Measurements from ENCODE around the gene POLD2. TPM values are rescaled to one million over a fixed set of nuclear protein-coding genes. Genes with fewer than 3 reads are reported as not detected.

The POLD2 gene
- total RNA-seq, 1 experiment from 2014 or later, result 154 TPM

DNA sequence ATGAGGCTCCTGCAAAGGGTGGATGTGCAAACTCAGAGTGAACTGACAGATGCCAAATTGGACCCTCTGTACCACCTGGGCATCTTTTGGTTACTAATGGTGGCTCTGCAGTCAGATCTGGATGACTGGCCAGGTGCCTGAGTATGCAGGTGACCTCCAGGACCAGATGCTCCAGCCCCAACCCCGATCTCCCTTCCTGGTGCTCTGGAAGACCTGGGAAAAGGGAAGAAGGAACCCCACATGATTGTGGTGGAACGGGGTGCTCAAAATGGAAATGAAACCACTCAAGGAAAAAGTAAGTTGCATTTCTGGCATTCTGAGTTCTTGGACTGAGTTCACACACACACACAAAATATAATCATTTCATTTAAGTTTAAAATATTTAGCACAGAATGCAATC, 29.0 kb downstream of the POLD2 start:
- no peaks in the 10 kb centered on the region for H3K9me3 Mint-ChIP-seq
- no peak for ATAC-seq

DNA sequence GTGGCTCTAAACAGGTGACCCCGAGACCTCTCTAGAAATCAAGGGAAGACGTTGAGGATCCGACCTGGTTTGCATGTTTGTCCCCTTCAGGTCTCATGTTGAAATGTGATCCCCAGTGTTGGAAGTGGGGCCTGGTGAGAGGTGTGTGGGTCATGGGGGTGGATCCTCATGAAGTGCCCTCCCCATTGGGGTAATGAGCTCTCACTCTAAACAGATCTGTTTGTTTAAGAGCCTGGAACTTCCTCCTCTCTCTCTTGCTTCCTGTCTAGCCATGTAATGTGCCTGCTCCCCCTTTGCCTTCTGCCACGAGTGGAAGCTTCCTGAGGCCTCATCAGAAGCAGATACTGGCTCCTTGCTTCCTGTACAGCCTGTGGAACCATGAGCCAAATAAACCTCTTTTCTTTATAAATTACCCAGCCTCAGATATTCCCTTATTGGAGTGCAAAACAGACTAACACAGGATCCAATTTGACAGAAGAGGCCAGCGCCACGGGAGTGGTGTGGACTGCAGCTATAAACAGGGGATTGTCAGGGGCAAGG, 30.2 kb downstream of the POLD2 start:
- Mint-ChIP-seq H3K4me3 (no peak overlapping the region), H3K27me3 (ENCODE audit: low read depth) (peaks cover 6% of the 10 kb centered on the region; the same call in 1 of the 2 replicates), H3K9me3 (no peaks in the 10 kb centered on the region), H3K4me1 (no peaks in the 10 kb centered on the region), H3K36me3 (no peaks in the 10 kb centered on the region), H3K27ac (no peak overlapping the region)
- DNase-seq (ENCODE audit: low spot score), result no peak
- TF ChIP-seq SMAD3 (CRISPR knock-in tag; IDR thresholded peaks at IDR 0.05; ENCODE audit: borderline replicate concordance), result no peak
- TF ChIP-seq, protein P1, sequence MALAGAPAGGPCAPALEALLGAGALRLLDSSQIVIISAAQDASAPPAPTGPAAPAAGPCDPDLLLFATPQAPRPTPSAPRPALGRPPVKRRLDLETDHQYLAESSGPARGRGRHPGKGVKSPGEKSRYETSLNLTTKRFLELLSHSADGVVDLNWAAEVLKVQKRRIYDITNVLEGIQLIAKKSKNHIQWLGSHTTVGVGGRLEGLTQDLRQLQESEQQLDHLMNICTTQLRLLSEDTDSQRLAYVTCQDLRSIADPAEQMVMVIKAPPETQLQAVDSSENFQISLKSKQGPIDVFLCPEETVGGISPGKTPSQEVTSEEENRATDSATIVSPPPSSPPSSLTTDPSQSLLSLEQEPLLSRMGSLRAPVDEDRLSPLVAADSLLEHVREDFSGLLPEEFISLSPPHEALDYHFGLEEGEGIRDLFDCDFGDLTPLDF (CRISPR knock-in tag; IDR thresholded peaks at IDR 0.05), result no peak
- TF ChIP-seq ETV6 (CRISPR knock-in tag; IDR thresholded peaks at IDR 0.05), result no peak
- TF ChIP-seq NR2C2 (CRISPR knock-in tag; IDR thresholded peaks at IDR 0.05), result no peak
- TF ChIP-seq CBFB (CRISPR knock-in tag; IDR thresholded peaks at IDR 0.05; ENCODE audit: low read depth), result no peak
- TF ChIP-seq, protein P2, sequence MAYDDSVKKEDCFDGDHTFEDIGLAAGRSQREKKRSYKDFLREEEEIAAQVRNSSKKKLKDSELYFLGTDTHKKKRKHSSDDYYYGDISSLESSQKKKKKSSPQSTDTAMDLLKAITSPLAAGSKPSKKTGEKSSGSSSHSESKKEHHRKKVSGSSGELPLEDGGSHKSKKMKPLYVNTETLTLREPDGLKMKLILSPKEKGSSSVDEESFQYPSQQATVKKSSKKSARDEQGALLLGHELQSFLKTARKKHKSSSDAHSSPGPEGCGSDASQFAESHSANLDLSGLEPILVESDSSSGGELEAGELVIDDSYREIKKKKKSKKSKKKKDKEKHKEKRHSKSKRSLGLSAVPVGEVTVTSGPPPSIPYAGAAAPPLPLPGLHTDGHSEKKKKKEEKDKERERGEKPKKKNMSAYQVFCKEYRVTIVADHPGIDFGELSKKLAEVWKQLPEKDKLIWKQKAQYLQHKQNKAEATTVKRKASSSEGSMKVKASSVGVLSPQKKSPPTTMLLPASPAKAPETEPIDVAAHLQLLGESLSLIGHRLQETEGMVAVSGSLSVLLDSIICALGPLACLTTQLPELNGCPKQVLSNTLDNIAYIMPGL (CRISPR knock-in tag; IDR thresholded peaks at IDR 0.05), result no peak
- TF ChIP-seq TCF7 (CRISPR knock-in tag; IDR thresholded peaks at IDR 0.05; ENCODE audit: low read depth), result no peak
- no peak for TF ChIP-seq TEAD4 (CRISPR knock-in tag; IDR thresholded peaks at IDR 0.05)
- no peak for TF ChIP-seq NR1H2 (CRISPR knock-in tag; IDR thresholded peaks at IDR 0.05)
- ATAC-seq, result peak; percentile 55
- POLR2A ChIA-PET, result no interaction called here
- CTCF ChIA-PET, result no interaction called here

More for the DNA sequence above, 29.0 kb downstream of the POLD2 start:
- POLR2A ChIA-PET, result no interaction called here
- Mint-ChIP-seq H3K36me3 (no peaks in the 10 kb centered on the region), H3K4me1 (no peaks in the 10 kb centered on the region), H3K27ac (no peak overlapping the region), H3K4me3 (no peak overlapping the region), H3K27me3 (ENCODE audit: low read depth) (peaks cover 6% of the 10 kb centered on the region; the same call in 1 of the 2 replicates)
- TF ChIP-seq ZNF423 (CRISPR knock-in tag; IDR thresholded peaks at IDR 0.05), result no peak
- TF ChIP-seq, protein P3, sequence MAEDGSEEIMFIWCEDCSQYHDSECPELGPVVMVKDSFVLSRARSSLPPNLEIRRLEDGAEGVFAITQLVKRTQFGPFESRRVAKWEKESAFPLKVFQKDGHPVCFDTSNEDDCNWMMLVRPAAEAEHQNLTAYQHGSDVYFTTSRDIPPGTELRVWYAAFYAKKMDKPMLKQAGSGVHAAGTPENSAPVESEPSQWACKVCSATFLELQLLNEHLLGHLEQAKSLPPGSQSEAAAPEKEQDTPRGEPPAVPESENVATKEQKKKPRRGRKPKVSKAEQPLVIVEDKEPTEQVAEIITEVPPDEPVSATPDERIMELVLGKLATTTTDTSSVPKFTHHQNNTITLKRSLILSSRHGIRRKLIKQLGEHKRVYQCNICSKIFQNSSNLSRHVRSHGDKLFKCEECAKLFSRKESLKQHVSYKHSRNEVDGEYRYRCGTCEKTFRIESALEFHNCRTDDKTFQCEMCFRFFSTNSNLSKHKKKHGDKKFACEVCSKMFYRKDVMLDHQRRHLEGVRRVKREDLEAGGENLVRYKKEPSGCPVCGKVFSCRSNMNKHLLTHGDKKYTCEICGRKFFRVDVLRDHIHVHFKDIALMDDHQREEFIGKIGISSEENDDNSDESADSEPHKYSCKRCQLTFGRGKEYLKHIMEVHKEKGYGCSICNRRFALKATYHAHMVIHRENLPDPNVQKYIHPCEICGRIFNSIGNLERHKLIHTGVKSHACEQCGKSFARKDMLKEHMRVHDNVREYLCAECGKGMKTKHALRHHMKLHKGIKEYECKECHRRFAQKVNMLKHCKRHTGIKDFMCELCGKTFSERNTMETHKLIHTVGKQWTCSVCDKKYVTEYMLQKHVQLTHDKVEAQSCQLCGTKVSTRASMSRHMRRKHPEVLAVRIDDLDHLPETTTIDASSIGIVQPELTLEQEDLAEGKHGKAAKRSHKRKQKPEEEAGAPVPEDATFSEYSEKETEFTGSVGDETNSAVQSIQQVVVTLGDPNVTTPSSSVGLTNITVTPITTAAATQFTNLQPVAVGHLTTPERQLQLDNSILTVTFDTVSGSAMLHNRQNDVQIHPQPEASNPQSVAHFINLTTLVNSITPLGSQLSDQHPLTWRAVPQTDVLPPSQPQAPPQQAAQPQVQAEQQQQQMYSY (CRISPR knock-in tag; IDR thresholded peaks at IDR 0.05), result peak; percentile 54; the same call in 1 of the 2 replicates
- CTCF ChIA-PET, result no interaction called here
- DNase-seq (ENCODE audit: low spot score), result no peak

DNA sequence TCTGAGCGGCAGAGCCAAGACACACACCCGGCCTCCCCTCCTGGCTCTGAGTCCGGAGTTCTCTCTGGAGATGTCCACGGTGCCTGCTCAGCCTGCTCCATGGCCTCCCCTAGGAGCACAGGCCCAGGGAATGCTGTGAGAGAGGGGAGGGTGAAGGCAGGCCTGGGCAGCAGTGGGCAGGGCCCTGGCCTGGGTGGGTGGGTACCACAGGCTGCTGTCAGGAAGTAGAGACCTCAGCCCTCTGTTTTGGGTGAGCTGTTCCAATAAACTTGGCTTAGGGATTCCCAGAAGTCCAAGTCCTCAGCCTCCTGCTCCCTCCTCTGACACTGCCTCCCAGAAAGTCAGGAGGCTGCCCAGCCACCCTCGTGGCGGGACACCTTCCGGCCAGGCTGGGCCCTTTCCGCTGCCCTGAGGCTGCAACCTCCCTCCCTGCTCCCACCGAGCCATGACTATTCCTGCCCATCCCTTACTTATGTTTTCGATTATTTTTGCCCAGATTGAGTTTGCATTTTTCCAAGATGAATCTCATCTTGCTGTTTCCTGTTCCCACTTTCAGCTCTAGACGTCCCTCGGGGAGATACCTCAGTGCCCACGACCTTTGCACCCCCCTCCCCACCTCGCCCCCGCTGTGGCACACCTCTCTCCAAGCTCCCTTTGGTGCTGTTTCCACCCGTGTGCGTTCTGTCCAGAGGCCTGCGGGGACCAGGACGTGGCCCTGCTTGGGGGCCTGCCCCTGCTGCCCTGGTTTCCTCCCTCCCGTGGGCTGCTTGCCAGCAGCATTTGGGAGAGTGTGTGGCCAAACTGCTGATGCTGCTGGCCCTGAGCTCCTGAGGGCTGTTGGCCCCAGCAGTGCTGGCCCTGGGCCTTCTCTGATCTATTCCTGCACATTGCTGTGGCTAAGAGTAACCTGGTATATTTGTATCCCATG, 35.2 kb downstream of the POLD2 start:
- H3K36me3 Mint-ChIP-seq, result no peaks in the 10 kb centered on the region
- peaks cover 17% of the 10 kb centered on the region for H3K27me3 Mint-ChIP-seq (ENCODE audit: low read depth)
- no peak overlapping the region for H3K27ac Mint-ChIP-seq
- no peaks in the 10 kb centered on the region for H3K9me3 Mint-ChIP-seq
- ChIA-PET CTCF (no interaction called here), POLR2A (interaction anchor here (1.1 kb wide), 1 partner anchor 24 kb away, joined by 3 read pairs; no protein-coding TSS in a partner anchor)
- ATAC-seq (peak; percentile 50), DNase-seq (ENCODE audit: low spot score) (no peak)
- TF ChIP-seq, protein P4, sequence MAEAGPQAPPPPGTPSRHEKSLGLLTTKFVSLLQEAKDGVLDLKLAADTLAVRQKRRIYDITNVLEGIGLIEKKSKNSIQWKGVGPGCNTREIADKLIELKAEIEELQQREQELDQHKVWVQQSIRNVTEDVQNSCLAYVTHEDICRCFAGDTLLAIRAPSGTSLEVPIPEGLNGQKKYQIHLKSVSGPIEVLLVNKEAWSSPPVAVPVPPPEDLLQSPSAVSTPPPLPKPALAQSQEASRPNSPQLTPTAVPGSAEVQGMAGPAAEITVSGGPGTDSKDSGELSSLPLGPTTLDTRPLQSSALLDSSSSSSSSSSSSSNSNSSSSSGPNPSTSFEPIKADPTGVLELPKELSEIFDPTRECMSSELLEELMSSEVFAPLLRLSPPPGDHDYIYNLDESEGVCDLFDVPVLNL (CRISPR knock-in tag; IDR thresholded peaks at IDR 0.05; ENCODE audit: borderline replicate concordance, low read depth), result no peak
- TF ChIP-seq, protein P5, sequence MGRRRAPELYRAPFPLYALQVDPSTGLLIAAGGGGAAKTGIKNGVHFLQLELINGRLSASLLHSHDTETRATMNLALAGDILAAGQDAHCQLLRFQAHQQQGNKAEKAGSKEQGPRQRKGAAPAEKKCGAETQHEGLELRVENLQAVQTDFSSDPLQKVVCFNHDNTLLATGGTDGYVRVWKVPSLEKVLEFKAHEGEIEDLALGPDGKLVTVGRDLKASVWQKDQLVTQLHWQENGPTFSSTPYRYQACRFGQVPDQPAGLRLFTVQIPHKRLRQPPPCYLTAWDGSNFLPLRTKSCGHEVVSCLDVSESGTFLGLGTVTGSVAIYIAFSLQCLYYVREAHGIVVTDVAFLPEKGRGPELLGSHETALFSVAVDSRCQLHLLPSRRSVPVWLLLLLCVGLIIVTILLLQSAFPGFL (CRISPR knock-in tag; IDR thresholded peaks at IDR 0.05; ENCODE audit: borderline replicate concordance), result no peak
- no peak for TF ChIP-seq ZNF396 (CRISPR knock-in tag; IDR thresholded peaks at IDR 0.05; ENCODE audit: borderline replicate concordance)
- TF ChIP-seq FOXJ3 (CRISPR knock-in tag; IDR thresholded peaks at IDR 0.05; ENCODE audit: borderline replicate concordance), result no peak
- TF ChIP-seq, protein P6, sequence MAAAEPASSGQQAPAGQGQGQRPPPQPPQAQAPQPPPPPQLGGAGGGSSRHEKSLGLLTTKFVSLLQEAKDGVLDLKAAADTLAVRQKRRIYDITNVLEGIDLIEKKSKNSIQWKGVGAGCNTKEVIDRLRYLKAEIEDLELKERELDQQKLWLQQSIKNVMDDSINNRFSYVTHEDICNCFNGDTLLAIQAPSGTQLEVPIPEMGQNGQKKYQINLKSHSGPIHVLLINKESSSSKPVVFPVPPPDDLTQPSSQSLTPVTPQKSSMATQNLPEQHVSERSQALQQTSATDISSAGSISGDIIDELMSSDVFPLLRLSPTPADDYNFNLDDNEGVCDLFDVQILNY (CRISPR knock-in tag; IDR thresholded peaks at IDR 0.05), result no peak
- no peak for TF ChIP-seq CREB1 (CRISPR knock-in tag; IDR thresholded peaks at IDR 0.05)
- TF ChIP-seq RORB (CRISPR knock-in tag; IDR thresholded peaks at IDR 0.05), result no peak
- TF ChIP-seq JUN (CRISPR knock-in tag; IDR thresholded peaks at IDR 0.05), result no peak
- no peak for TF ChIP-seq ZNF416 (CRISPR knock-in tag; IDR thresholded peaks at IDR 0.05)
- no peak for TF ChIP-seq FOXK1 (CRISPR knock-in tag; IDR thresholded peaks at IDR 0.05)
- TF ChIP-seq SMAD3 (CRISPR knock-in tag; IDR thresholded peaks at IDR 0.05; ENCODE audit: borderline replicate concordance), result no peak
- no peak overlapping the region for H3K4me3 Mint-ChIP-seq
- 0 out of 2 replicates have a peak, but pooled peaks cover 6% of the 10 kb centered on the region for H3K4me1 Mint-ChIP-seq

Measured in WTC11 (cell line).